Activated T-helper 1 cell treated with Interleukin-2 at 50 U/mL for 16 hours (primary cell): Measurements from ENCODE around the gene AUTS2.
"Not testable (repeated sequence)": the region's sequence is repeated elsewhere in the genome, so short reads cannot be mapped to it uniquely, and the experiment has no call there.

Experiments
- DNase-seq: peaks from one replicate; pipeline ENCODE4 v3.0.0-alpha.2; 2020; ENCODE audit warnings: low read depth

AUTS2 gene

DNA sequence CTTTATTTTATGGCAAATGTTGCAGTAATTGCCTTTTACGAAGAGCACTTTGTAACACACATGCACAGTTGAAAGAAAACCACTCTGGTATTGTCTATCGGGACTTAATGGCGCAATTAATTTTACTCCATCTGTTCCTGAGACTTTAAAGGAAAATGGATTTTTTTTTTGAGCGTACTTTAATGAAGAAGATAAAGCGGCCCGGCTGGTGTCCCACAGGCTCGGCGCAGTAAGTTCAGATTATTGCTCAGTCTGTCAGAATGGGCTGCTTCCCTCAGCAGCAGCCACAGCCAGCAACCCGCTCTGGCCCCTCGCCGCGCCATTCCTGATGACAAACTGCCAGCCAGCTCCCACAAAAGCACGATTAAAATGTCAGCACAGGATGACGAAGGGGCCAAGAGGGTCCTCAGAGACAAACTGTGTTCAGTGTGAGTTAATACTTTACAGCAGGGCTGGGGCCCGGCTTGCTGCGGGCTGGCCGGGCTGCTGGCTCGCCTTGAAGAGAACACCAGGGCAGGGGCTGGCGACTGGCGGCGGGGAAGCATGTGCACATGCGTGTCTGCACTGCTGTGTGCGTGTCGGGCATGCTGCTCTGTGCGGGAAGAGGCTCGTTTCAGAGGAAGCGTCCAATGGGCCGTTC is 1032.7 kb downstream of the AUTS2 start:
- DNase-seq = no peak

DNA sequence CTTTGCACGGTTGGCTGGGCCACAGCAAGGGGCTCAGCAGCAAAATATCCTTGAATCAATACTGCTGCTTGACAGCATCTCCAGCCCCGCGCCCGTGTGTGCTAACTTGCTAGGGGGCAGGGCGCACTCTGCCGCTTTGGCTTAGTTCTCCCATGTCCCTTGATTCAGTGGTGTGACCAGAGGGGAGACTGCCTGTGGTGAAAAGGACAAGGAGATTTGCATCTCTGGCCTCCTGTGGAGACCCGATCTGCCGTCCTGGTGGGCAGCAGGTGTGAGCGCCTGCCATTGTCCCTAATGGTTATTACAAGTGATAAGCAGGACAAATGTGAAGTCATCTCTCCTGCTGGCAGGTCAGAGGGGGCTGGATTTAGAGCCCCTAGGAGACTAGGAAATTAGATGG is 1033.4 kb downstream of the AUTS2 start:
- DNase-seq = no peak

DNA sequence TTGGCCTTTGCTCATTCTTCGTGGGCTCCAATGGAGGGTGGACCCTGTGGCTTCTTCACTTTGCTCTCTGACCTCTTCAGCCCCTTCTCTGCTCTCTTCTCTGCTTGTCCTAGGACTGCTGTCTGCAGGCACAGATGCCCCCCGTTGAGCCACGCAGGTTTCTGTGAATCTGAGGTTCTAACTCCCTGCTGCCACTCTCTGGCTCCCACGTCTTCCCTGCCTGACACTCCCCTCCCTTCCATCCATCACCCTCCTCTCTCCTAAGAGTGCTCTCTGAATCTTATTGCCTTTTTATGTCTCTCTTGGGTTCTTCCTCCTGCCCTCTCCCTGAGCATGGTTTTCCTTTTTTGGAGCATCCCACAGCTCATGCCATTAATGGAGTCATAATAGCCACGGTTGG is 1034.1 kb downstream of the AUTS2 start:
- no peak for DNase-seq

DNA sequence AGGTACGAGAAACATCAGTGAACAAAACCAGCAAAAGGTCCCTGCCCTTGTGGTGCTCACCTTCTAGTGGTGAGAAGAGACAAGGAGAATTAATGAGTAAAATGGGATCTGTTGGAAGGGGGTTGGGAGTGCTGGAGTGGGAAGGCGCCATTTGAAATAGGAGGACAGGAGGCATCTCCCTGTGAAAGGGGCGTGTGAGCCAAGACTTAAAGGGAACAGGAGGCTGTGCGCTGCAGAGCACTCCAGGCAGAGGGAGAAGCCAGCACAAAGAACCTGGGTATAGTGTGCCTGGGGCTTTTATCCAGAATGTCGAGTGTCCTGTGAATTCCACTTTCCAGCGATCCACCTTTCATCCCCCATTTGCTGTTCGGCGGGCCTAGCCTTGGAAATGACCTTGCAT is 1035.8 kb downstream of the AUTS2 start:
- no peak for DNase-seq

DNA sequence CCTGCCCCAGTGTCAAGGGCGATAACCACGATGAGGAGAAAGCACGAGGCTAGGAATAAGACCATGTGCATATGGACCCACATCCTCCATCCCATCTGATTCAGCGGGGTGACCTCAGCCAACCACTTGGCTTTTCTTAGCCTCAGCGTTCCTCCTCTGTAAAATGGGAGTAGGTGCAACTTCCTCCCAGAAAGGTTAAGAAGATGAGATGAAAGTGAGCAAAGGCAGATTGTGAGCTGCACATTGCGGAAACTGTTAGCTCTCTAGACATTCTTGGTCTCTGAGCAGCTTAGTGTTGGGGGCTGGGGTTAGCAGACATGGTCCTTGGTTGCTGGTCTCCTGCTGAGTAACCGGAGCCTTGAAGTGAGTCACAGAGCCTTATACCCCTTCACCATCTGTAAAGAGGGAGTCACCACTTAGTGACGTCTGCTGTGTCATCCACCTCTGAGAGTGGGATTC is 1036.4 kb downstream of the AUTS2 start:
- DNase-seq = no peak

DNA sequence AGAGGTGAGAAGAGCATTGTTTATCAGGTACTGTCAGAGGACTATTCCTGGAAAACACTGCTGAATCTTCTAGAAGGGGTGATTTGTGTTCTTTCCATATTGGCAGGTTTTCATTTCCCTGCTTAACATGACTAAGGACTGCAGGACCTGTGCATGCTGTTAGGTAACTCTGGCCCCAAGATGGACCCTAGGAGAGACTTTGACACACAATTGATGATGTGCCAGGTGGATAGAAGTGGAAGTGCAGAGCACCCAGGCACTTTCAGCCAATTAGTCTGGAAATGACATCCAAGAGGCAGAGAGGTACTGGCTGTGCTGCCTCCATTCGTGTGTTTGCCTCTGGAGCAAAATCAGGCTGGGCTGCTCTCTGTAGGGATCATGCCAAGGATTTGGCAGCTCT is 1037.4 kb downstream of the AUTS2 start:
- DNase-seq = no peak

DNA sequence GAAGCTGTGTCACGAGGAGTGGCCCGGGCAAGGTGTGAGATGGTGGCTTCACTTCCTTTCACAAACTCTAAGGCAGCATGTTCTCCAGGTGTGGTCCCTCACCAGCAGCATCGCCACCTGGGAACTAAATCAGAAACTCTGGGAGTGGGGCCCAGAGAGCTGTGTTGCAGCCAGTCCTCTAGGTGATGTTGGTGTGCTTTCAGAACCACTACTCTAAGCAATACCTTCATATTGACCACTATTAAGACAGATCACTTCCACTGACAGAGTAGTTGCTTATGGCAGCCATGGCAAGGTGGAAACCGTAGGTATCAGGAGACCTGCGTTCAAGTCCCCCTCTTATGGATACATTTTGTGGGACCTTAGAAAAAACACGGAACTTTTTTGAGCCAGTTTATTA is 1037.9 kb downstream of the AUTS2 start:
- DNase-seq = no peak

DNA sequence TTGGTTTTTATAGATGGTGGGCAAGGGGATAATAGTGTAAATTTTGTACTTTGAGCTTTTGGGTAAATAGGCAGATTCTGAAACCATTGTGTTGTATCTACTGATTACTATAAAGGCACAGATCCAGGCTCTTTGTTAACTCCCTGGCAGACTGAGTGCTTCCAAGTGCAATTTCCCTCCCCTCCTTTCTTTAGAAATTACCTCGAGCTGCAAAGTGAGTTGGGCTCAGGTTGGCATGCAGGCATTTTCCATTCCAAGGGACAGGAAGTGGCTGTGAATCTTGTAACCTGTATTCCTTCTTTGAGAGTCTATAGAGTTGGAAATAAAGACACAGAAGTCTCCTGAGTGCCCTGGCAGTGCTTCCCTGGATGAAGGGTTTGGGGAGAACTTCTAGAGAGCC is 1039.5 kb downstream of the AUTS2 start:
- no peak for DNase-seq

DNA sequence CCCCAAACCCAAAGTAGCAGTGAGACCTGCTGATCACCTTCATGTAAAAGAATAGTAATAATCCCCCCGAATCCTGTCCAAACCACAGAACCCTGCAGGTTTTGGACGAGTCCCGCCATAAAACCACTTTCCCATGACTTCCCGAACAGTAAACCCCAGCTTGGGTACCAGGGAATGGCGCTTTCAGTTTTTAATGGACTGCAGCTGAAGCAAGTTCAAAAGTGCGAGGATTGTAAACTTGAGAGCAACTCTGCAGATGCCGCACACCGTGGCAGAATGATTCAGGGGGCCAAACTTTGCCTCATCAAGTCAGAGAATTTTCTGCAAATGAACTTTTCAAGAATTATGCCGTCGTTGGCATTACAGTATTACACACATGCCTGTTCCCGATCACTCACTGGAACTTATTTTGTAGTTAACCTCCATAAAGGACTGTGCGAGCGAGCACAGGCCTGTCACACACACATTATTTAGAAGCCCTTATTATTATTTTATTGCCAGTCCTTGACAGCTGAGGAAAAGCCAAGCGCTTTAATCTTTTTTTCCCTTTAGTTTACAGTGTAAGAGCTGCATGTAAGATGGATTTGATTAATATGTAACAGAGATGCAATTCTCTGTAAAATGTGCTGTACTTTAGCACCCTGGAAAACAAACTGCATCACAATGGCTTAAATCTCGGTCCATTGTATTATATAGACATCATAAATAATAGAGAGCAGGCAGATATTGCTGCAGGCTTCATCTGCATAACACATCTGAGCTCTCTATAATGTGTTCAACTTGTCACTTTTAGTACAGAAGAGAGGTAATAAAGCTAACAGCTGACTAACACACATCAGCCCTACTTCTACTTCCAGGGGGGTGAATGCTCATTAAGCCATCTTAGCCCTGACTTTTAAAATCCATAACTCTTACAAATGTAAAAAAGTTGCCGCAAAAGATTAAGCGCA is 1040.2 kb downstream of the AUTS2 start:
- no peak for DNase-seq

DNA sequence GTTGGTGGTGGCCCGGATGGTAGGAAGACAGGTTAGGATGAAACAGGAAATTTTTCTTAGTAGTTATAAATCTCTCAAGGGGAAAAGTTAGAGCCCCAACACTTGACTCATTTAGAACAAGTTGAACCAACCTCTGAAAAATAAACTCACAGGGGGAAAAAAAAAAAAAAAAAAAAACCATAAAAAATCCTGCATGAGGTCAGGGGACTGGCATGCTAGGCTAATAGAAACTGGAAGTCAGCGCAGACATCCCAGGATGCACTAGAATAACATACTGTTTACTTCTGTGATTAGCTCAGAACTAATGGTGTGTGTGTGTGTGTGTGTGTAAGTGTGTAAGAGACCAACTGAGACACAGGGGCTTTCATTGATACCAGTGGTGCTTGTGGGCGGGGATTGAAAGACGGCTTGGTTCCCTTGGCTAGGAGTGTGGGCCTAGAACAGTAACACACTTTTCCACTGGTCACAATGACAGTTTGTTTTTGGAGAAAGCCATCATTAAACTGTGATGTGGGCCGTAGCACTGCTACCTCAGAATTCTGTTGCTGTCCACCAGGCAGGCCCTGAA is 1042.1 kb downstream of the AUTS2 start:
- DNase-seq = no peak

DNA sequence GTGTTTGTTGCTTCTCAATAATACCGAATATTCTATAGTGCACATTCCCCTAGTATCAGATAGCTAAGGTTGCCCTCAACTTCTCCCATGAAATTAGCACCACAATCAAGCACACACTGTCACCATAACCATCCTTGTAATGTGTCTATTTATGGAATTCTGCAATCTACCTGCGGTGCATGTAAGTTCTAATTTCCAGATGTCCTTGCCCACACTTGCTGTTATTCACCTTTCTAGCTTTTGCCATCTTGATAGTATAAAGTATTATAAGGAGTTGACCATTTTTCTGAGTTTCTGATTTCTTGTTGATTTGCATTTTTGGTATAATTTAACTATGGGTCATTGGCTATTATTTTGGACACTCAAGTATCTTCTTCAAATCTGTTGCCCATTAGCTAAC is 1043.6 kb downstream of the AUTS2 start:
- no peak for DNase-seq

DNA sequence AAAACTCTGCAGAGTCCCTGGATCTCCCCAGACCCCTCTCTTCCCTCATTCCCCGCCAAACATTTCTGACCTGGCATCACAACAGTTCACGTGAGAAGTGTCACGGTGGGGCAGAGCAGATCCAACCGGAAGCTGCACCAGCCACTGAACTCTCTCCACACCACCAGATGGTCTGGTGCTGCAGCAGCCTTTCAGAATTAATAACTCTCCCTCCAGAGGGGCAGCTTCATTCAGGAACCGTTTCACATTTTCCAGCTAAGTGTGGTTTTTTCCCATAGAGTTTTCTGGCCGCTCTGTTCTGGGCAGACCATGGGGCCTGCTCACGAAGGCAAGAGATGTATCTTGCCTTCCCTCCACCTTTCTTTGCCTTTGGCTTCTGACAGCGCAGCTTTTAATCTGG is 1047.0 kb downstream of the AUTS2 start:
- no peak for DNase-seq

DNA sequence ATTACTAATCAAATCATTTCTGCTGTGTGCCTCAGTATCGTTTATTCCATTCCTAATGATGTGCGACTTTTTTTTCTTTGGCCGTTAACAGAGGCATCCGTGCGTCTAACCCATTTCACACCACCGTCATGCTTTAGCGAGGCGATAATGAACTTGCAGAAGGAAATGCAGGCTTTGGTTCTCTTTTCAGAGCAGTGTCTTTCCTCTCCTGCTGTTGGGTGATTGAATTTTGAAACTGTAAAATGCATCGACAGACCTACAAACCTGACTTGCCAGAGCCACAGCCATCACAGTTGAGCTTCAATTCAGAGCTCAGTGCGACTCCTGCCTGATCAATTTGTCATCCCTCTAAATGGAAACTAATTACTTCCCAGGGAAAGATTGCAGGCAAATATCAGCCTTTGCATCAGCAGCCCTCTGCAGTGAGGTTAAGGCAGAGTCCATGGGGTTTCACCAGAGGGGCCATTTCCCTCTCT is 1047.6 kb downstream of the AUTS2 start:
- DNase-seq = no peak

DNA sequence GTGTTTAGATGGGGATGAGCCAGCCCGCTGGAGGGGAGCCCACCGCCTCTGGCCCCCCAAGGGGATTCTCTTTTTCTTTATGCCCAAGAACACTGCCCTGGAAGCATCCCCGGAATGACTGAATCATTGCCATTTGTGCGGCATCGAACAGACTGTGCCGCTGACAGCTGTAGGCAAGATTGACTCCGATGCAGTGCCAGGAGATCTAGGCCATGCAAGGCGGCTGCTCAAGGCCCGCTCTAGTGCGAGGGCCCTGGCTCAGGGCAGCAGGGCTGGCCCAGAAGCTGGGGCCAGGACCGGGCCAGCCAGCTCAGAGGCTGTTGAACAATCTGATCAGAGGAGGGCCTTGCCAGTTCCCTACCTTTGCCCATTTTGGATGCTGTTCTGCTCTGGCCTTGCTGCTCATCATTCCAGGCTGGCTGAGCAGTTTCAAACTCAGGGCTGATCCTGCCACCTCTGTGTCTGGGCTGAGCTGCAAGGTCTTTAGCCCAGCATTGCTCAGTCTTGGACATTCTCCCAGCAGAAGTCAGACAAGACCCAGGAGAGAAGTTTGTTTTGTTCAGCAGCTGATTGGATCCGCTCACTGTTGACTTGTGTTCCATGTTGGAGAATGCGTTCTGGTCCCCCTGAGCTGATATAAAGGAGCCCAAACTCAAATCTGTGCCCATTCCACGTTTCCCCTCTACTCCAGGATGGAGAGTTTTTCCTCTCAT is 1048.4 kb downstream of the AUTS2 start:
- DNase-seq = no peak

DNA sequence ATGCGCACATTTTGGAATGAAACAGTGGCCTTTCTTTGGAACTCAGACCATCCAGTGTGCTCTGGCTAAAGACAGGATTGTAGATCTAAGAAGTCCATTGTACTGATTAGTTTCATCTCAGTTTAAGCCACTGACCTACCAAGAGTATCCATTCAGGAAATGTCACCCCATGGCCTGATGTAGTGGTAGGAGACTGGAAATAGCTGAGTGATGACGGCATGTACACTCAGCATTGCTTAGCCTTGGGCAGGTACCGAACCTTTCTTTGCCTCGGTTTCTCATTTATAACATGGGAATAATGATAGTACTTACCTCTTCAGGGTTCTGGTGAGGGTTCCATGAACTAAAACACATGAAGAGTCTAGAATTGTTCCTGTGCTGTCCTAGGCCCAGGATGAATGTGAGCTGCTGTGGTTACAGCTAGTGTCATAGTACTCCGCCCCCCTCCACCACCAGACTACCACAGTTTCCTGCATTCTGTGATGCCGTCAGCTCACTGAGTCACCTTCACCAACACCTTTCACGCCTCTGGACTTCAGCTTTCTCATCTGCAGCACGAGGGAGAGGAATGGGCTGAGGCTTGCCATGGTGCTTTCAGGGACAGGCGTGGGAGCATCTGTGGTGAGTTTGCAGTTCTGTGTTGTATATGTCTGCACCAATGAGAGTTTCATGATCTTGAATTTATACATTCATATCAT is 1049.7 kb downstream of the AUTS2 start:
- DNase-seq = peak; percentile 64

DNA sequence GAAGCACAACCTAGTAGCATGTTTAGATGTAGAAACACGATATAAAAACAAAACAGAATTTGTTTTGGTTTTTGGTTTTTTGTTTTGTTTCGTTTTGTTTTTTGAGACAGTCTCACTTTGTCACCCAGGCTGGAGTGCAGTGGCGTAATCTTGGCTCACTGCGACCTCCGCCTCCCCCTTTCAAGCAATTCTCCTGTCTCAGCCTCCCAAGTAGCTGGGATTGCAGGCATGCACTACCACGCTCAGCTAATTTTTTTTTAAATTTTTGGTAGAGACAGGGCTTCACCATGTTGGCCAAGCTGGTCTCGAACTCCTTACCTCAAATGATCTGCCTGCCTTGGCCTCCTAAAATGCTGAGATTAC is 1050.2 kb downstream of the AUTS2 start:
- not testable (repeated sequence) for DNase-seq

DNA sequence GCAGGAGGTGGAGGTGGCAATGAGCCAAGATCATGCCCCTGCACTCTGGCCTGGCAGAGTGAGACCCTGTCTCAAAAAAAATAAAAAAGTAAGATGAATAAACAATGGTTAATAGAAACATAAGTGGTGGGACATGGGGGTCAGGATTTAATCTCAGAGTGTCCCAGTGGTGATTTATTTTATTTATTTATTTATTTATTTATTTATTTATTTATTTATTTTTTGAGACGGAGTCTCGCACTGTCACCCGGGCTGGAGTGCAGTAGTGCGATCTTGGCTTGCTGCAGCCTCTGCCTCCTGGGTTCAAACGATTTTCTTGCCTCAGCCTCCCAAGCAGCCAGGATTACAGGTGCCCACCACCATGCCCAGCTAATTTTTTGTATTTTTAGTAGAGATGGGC is 1051.0 kb downstream of the AUTS2 start:
- DNase-seq = no peak

DNA sequence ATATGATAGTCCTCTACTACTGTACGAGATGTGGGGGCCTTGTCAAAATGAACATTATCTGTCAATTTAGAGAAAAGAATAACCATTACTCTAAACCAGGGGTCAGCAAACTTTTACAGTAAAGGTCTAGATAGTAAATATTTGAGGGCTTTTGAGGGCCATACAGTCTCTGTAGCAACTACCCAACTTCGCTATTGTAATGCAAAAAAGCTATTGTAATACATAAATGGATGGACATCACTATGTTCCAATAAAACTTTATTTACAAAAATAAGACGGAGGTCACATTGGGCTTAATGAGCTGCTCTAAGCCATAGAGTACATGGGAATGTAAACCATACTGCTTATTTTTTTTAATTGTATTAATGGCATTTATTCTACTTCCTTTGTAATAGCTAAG is 1055.9 kb downstream of the AUTS2 start:
- no peak for DNase-seq

DNA sequence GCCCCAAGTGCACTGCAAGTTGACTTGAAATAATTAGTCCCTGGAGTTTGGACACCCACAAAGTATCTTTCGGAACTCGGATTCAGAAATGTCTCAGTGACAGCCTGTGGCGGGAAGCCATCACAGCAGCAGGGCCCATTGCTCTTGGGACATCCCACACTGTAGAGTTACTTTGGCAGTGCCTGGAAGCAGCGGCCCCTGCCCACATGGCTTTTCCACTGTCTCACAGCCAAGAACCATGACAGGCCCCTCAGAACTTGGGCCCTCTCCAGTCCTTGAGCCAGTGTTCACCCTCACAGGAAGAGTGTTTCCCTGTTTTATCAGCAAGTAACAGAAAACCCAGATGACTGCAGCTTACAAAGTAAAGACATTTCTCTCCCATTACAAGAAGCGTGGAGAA is 1056.7 kb downstream of the AUTS2 start:
- DNase-seq = no peak

DNA sequence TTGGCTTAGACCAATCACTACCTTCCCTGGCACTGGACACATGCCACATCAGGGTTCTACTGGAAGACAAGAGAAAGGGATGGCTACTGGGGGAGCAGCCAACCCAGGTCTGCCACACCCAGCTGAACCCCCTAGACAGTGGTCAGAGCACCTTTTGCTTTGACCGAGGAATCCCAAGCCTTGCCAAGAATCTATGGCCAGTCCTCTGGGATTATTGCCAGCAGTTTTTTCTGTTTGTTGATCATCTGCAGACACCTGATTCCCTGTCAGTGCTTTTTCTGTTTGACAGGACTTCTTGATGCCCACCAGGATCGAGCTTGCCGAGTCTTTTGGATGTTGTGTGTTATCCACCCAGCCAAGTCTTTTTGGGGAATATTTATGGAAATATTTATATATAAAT is 1057.4 kb downstream of the AUTS2 start:
- DNase-seq = no peak

DNA sequence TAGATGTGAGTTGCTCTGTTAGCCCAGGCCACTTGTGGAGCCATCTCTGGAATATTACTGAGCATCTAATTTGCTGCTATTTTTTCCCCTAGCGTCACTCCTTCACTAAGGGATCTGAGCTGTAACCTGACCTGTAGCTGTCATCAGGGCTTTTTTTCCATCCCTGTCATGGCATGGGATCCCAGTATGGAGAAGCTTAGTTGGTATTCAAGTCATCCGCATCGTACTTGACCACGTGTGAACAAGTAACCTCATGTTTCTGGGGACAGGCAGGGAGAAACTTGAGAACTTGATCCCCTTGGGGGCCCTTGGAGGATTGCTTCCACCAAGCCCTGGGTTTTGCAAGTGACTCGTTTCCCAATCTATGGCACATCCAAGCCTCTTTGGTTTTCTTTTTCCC is 1059.3 kb downstream of the AUTS2 start:
- no peak for DNase-seq
